ENCODE measurements around the gene FAM13A.

Gene FAM13A

DNA sequence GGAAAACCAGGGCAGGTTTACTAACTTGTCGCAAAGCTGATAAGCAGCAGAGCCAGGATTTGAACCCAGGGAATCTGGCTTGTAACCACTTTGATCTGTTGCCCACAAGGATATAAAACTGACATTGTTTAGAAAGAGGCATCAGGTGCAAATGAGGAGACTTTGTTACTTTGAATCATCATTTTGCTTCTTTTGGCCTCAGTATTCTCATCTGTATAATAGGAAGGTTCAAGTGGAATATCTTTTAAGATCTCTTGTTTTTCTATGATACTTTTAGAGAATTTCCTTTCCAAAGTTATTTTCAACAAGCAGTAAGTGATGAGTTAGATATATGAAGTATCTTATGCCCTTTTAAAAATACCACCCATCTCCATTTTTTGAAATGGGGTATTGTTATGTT is 301.5 kb downstream of the FAM13A start:
- TF ChIP-seq ZBTB7A (IDR thresholded peaks at IDR 0.05; ENCODE audit: low read depth) (no peak), NFIC (IDR thresholded peaks at IDR 0.05) (no peak), FOXM1 (IDR thresholded peaks at IDR 0.05; ENCODE audit: borderline replicate concordance, low read depth) (no peak), YY1 (IDR thresholded peaks at IDR 0.05; ENCODE audit: low read depth) (no peak), CEBPB (IDR thresholded peaks at IDR 0.05) (no peak), TEAD4 (IDR thresholded peaks at IDR 0.05) (no peak), TCF12 (IDR thresholded peaks at IDR 0.05; ENCODE audit: low read depth) (no peak), TAF1 (IDR thresholded peaks at IDR 0.05; ENCODE audit: low read depth) (no peak)
- TF ChIP-seq, protein P1, sequence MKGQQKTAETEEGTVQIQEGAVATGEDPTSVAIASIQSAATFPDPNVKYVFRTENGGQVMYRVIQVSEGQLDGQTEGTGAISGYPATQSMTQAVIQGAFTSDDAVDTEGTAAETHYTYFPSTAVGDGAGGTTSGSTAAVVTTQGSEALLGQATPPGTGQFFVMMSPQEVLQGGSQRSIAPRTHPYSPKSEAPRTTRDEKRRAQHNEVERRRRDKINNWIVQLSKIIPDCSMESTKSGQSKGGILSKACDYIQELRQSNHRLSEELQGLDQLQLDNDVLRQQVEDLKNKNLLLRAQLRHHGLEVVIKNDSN (IDR thresholded peaks at IDR 0.05), result no peak

DNA sequence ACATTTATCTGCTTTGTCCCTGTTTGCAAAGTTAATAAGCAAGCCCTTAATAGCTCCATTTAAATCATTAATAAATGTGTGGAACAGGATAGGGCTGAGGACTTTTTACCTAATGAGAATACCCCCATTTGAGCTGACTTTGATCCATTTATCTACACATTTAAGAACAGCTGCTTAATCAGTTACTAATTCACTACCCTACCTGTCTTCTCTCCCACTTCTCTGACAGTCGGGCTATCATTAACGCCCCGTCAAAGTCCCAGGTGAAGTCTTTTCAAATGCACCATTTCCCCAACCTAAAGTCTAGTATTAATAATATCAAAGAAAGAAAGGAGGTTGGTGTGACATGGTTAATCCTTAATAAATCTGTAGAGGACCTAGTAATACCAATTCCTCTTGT is 302.2 kb downstream of the FAM13A start:
- TF ChIP-seq TAF1 (IDR thresholded peaks at IDR 0.05; ENCODE audit: low read depth) (no peak), FOXM1 (IDR thresholded peaks at IDR 0.05; ENCODE audit: borderline replicate concordance, low read depth) (no peak), EP300 (IDR thresholded peaks at IDR 0.05; ENCODE audit: borderline replicate concordance) (no peak), TEAD4 (IDR thresholded peaks at IDR 0.05) (no peak), EGR1 (IDR thresholded peaks at IDR 0.05) (no peak), CEBPB (IDR thresholded peaks at IDR 0.05) (no peak), RAD21 (IDR thresholded peaks at IDR 0.05; ENCODE audit: low read depth) (no peak), YY1 (IDR thresholded peaks at IDR 0.05; ENCODE audit: low read depth) (no peak), TCF12 (IDR thresholded peaks at IDR 0.05; ENCODE audit: low read depth) (no peak), NFIC (IDR thresholded peaks at IDR 0.05) (no peak), CREB1 (IDR thresholded peaks at IDR 0.05; ENCODE audit: low read depth) (no peak), ZBTB7A (IDR thresholded peaks at IDR 0.05; ENCODE audit: low read depth) (no peak)
- TF ChIP-seq, protein P1 (IDR thresholded peaks at IDR 0.05), result no peak
- TF ChIP-seq, protein P2, sequence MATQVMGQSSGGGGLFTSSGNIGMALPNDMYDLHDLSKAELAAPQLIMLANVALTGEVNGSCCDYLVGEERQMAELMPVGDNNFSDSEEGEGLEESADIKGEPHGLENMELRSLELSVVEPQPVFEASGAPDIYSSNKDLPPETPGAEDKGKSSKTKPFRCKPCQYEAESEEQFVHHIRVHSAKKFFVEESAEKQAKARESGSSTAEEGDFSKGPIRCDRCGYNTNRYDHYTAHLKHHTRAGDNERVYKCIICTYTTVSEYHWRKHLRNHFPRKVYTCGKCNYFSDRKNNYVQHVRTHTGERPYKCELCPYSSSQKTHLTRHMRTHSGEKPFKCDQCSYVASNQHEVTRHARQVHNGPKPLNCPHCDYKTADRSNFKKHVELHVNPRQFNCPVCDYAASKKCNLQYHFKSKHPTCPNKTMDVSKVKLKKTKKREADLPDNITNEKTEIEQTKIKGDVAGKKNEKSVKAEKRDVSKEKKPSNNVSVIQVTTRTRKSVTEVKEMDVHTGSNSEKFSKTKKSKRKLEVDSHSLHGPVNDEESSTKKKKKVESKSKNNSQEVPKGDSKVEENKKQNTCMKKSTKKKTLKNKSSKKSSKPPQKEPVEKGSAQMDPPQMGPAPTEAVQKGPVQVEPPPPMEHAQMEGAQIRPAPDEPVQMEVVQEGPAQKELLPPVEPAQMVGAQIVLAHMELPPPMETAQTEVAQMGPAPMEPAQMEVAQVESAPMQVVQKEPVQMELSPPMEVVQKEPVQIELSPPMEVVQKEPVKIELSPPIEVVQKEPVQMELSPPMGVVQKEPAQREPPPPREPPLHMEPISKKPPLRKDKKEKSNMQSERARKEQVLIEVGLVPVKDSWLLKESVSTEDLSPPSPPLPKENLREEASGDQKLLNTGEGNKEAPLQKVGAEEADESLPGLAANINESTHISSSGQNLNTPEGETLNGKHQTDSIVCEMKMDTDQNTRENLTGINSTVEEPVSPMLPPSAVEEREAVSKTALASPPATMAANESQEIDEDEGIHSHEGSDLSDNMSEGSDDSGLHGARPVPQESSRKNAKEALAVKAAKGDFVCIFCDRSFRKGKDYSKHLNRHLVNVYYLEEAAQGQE (IDR thresholded peaks at IDR 0.05; ENCODE audit: low read depth), result no peak
- TF ChIP-seq, protein P3, sequence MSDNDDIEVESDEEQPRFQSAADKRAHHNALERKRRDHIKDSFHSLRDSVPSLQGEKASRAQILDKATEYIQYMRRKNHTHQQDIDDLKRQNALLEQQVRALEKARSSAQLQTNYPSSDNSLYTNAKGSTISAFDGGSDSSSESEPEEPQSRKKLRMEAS (IDR thresholded peaks at IDR 0.05), result no peak

DNA sequence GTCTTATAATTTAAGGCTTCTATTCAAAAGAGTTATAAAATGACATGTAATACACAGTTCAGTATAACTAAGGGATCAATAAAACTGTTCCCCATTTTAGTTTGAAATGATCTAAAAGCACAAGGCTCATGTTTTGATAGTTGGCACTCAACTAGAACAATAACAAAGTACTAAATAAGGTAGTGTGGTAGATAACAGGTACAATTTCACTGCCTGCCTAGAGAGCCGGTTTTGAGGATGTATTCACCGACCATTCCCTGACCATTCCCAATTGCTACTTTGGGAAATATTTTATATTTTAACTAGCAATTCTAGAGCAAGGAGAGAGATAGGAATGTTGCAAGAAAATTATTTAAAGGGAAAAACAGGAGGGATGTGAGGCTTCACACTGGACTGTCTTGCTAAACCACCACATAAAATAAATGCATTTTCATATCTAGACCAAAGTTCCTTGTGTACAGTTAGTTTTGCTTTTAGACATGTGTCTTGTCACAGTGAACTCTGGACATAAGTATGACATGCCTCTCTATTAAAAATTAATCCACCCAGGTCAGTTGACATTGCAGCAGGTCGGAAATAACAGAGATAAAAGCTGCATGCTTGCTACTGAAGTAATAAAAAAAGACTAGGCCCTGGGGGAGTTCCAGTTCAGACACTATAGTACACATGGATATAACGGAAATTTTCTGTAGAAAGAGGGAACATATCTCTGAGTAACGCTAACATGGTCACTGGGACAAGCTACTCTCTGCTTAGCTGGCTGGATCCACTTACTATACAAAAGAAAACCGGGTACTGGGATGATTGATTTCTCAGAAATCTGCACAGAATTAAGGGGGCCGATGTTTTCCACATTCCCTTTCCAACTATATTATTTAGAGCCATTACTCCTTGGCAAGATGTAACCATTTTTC is 303.1 kb downstream of the FAM13A start:
- TF ChIP-seq, protein P2 (IDR thresholded peaks at IDR 0.05; ENCODE audit: low read depth), result no peak
- TF ChIP-seq TEAD4 (IDR thresholded peaks at IDR 0.05) (no peak), TAF1 (IDR thresholded peaks at IDR 0.05; ENCODE audit: low read depth) (no peak), CREB1 (IDR thresholded peaks at IDR 0.05; ENCODE audit: low read depth) (no peak), EGR1 (IDR thresholded peaks at IDR 0.05) (no peak), ZBTB7A (IDR thresholded peaks at IDR 0.05; ENCODE audit: low read depth) (no peak), TCF12 (IDR thresholded peaks at IDR 0.05; ENCODE audit: low read depth) (no peak), NFIC (IDR thresholded peaks at IDR 0.05) (no peak)

DNA sequence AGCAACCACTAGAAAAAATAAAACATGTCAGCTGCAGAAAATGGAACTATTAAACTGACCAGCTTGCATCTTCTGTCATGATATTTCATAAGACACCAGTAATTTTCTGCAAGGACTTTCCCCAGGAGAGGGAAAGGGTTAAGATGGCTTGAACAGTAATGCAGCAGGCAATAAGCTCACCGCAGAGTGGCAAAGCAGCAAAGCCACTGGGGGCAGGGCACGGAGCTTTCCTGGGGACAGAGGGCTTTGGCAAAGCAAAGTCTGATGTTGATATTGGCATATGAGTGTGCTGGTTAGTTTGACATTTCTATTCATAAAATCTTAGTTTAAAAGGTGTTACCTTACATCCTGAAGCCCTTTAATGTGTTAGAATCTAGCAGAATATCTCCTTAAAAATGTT is 304.2 kb downstream of the FAM13A start:
- TF ChIP-seq, protein P2 (IDR thresholded peaks at IDR 0.05; ENCODE audit: low read depth), result no peak
- TF ChIP-seq FOXM1 (IDR thresholded peaks at IDR 0.05; ENCODE audit: borderline replicate concordance, low read depth) (no peak), YY1 (IDR thresholded peaks at IDR 0.05; ENCODE audit: low read depth) (no peak), EGR1 (IDR thresholded peaks at IDR 0.05) (no peak), NFIC (IDR thresholded peaks at IDR 0.05) (no peak)
